Activated T-cell treated with anti-CD3 and anti-CD28 coated beads for 48 hours (primary cell): ENCODE results near the gene ZNF768.
"Not testable (repeated sequence)": the region's sequence is repeated elsewhere in the genome, so short reads cannot be mapped to it uniquely, and the experiment has no call there.

Experiments used
- DNase-seq: peaks from one replicate; pipeline ENCODE4 v3.0.0-alpha.2; 2020; ENCODE audit warnings: low read depth

The ZNF768 gene

DNA sequence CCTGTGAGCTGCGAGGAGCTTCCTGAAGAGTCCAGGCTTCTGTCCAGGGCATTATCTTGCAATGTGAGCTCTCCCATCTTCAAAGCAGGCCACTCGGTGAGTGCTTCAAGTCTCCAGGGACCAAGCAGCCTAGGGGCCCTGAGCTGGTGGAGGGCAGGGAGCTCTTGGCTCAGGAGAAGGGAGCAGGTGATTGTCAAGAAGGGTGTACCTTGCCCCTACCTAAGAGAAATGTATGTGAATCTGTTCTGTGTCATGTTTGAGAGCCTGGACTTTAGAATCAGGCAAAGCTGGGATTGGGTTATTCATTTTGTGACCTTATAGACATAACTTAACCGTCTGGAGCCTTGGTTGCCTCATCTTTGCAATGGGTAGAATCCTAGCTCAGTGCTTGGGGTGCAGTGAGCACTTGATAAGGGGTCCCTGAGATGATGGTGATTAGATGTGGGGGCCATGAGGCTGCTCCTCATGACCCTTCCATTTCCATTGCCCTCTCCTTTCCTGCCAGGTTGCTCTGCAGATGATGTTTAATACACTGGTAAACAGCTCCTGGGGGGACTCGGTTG, 15.9 kb downstream of the ZNF768 start:
- DNase-seq, result no peak

DNA sequence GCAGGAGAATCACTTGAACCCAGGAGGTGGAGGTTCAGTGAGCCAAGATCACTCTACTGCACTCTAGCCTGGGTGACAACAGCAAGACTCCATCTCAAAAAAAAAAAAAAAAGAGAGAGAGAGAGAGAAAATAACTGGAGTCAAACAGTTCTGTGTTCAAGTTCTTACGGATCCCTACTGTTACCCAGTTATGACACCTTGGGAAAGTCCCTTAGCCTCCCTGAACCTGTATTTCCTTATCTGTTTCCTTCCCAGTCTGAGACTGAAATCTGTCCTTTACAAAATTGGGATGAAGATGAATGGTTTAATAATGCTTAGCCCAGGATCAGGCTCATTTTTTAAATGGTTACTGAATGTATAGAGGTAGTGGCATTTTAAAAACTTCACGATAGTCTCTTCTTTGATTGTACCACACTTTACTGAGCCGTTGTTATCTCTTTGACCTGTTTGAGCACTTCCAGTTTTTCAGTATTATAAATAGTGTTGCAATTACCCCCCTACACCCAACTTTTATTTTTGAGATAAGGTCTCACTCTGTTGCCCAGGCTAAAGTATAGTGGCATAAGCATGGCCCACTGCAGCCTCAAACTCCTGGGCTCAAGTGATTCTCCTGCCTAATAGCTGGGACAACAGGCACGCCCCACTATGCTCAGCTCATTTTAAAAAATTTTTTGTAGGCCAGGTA, 17.1 kb downstream of the ZNF768 start:
- no peak for DNase-seq

DNA sequence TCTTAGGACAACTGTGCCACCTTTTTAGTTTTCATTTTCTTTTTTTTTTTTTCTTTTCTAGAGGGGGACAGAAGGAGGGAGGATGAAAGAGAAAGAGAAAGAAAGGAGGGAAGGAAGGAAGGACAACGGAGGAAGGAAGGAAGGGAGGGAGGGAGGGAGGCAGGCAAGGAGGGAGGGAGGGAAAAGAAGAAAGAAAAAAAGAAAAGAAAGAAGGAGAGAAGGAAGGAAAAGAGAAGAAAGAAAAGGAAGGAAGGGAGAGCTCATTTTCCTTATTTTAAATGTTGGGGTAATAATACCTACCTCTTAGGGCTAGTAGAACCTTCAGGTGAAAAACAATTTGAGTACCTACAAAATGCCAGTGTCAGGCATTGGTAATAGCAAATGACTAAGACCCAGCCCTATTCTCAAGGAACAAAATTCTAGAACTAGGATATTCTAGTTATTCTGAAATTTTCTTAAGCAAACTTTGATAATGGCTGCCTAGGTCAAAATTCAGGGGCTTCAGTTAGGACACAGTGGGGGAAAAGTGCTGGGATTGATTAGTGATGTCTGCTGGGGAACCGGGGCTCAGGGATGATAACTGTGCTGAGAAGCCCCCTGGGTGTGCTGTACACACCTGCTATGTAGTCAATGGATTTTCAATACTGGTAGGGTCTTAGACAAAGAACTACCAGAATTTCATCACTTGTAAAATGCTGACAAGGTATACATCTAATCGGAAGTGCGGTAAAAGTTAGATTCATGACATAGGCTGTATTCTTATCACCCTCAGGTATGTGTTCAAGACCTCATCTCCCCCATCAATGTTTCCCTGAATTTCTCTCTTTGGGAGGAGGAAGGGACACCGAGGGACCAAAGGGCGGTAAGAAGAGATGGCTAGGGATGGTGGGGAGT, 22.7 kb downstream of the ZNF768 start:
- no peak for DNase-seq

DNA sequence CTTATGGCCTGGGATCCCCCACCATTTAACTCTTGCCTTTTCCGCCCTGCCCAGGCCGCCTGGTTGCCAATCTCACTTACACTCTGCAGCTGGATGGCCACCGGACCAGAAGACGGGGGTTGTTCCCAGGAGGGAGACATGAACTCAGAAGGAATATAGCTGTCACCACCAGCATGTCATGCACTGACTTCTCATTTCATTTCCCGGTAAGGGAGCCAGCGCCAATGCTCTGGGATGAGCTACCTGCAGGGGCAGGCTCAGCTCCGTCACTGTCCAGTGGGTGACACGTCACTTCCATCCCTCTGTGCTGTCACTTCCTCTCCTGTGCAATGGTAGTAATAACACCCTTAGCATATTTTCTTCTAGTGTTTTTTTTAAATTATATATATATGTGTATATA, 27.1 kb downstream of the ZNF768 start:
- no peak for DNase-seq

DNA sequence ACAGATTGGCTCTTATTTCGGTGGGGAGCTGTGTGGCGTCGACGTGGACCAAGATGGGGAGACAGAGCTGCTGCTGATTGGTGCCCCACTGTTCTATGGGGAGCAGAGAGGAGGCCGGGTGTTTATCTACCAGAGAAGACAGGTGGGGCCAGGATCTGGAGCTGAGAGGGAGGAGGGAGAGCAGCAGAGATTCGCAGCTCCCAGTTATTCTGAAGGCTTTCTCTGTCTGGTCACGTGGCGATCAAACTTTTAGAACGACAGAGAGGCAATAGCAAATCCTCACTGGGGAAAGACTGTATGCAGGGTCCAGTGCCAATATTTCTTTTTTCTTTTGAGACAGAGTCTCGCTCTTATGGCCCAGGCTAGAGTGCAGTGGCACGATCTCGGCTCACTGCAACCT, 31.7 kb downstream of the ZNF768 start:
- DNase-seq, result no peak

DNA sequence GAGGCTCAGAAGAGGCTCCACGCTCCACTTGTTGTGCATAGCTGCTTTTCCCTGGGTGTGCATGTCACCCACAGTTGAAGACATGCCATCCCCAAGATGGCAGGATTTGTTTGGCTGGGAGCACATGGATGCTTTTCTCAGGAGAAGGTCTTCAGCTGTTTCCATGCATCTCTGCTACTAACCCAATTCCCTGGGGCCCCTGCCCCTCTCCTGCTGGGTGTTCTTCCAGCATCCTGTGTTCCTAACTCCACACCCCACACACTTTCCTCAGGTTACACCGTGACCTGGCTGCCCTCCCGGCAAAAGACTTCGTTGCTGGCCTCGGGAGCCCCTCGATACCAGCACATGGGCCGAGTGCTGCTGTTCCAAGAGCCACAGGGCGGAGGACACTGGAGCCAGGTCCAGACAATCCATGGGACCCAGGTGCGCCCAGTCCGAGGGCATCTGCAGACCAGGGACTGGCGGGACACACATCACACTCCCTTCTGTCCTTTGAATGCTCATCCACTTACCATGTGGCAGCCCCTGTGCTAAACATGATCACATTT, 32.4 kb downstream of the ZNF768 start:
- DNase-seq, result no peak

DNA sequence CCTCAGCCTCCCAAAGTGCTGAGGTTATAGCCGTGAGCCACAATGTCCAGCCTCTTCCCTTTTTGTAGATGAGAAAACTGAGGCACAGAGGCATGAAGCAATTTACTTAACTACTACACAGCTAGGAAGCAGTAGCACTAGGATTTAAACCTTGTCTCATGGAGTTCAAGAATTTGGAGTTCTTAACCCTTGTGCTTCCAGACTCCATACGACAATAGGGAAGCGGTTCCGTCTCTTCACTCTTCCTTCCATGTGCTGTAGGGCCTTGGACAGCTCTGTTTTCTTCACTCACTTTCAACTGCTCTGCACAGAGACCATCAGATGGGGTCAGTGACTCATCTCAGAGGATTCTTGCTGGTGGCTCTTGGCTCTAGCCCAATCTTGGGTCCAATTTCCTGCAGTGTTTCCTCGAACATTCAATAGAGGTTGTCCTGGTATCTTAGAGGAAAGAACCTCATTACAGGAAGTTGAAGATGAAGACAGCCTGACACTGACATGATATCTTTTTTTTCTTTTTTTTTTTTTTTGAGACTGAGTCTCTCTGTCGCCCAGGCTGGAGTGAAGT, 34.5 kb downstream of the ZNF768 start:
- no peak for DNase-seq

DNA sequence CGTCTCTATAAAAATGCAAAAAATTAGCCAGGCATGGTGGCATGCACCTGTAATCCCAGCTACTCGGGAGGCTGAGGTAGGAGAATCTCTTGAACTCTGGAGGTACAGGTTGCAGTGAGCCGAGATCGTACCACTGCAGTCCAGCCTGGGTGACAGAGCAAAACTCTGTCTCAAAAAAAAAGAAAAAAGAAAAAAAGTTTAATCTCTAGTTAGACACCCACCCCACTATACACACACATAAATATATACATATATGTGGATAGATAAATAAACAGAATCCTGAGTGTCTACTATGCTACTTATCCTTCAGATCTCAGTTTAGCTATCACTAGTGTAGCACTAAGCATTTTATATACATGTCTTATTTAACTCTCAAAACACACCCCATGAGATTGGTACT, 35.1 kb downstream of the ZNF768 start:
- no peak for DNase-seq

DNA sequence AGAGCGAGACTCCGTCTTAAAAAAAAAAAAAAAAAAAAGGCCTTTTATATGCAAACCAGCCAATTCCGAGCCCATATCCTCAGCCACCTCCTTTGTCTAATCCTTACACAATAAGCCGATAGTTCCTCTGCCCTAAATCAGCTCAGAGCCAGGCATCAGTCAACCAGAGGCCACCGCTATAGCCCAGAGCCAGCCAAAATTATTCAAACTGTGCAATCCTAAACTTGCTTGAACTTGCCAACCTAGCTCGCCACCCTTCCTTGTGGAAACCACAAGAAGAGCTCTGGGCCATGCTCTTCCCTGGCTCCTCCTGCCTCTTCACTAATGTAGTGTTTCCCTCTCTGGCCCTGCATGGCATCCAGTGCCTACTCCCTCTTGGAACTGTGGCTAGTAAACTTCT, 36.2 kb downstream of the ZNF768 start:
- DNase-seq, result no peak

DNA sequence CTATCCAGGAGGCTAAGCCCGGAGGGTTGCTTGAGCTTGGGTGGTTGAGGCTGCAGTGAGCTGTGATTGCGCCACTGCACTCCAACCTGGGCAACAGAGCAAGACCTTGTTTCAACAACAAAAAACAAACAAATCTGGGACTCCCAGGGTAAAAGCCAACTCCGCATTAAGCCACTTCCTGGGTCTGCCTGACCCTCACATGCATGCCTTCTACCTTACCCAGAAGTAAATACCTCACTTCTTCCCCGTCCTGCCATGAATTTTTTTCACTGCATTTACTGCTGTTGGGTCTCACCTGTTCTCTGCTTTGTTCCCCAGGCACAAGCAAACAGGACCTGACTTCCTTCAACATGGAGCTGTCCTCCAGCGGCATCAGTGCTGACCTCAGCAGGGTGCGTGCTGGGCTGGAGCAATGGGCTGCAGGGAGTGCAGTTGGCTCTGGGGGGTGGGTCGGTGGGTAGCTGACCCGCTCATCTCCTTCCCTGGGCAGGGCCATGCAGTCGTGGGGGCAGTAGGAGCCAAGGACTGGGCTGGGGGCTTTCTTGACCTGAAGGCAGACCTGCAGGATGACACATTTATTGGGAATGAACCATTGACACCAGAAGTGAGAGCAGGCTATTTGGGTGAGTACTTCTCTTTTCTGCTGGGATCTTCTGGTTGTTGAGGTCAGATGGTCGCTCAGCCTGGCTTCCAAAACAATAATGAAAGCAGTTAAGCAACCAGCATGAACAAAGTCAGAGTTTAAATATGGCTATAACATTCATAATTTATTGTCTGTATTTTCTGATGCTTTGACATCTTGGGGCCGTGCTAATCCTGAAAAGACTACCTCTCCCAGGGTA, 37.4 kb downstream of the ZNF768 start:
- no peak for DNase-seq

DNA sequence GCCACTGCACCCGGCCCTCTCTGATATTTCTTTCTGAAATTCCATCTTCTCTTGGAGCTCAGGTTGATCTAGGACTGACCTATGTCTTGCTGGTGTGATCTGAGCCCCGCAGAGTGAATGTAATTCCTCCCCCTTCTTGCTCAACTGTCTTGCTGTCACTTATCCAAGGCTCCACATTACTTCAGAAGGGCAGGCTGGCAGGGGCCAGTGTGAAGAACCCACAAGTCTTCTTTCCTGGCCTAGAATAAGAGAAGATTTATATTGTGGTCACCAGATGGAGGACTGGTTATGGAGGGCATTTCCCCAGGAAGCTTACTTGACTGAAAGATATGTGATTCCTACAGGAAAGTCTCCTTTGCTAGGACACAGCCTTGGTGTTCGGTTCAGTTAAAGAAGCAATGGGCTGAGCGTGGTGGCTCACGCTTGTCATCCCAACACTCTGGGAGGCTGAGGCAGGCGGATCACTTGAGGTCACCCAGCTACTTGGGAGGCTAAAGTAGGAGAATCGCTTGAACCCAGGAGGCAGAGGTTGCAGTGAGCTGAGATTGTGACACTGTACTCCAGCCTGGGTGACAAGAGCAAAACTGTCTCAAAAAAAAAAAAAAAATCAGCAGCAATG, 40.4 kb downstream of the ZNF768 start:
- DNase-seq, result no peak

DNA sequence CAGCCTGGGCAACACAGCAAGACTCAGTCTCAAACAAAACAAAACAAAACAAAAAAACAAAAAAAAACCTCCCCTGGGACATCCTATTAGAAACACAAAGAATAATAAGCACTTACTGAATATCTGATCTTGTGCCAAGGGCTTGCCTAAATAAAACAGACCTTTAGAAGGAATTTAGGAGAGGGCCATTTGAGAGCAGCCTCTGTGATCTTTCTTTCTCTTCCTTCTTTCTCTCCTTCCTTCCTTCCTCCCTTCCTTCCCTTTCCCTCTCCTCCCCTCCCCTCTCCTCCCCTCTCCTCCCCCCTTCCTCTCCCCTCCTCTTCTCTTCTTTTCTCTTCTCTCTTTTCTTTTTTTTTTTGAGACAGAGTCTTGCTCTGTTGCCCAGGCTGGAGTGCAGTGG, 41.5 kb downstream of the ZNF768 start:
- DNase-seq, result no peak

DNA sequence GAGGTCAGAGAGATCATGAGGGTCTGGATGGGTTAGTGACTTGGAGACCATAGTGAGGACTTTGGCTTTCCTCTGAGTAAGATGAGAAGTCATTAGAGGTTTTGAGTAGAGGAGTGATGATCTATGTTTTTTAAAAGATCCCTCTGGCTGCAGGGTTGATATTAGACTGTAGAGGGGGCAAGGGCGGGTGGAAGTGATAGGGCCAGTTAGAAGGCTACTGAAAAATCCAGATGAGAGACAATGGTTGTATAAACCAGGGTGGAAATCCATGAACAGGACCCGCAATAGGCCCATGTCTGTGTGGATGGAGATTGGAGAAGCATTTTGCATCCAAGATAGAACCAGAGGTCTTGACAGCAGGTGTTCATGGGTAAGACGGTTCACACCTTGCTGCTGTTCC, 44.0 kb downstream of the ZNF768 start:
- no peak for DNase-seq

DNA sequence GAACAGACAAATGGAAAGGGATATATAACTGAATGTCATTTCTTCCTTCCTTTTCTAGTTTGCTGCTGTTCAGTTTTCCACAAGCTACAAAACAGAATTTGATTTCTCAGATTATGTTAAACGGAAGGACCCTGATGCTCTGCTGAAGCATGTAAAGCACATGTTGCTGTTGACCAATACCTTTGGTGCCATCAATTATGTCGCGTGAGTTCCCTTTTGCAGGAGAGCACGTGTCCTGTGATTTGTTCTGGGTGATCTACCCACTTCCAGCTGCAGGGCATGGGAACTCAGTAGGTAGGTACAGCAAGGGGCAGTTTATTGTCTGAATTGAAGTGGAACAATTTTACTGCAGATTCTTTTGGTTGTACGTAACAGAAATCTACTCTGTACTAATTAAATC, 45.0 kb downstream of the ZNF768 start:
- DNase-seq, result no peak

DNA sequence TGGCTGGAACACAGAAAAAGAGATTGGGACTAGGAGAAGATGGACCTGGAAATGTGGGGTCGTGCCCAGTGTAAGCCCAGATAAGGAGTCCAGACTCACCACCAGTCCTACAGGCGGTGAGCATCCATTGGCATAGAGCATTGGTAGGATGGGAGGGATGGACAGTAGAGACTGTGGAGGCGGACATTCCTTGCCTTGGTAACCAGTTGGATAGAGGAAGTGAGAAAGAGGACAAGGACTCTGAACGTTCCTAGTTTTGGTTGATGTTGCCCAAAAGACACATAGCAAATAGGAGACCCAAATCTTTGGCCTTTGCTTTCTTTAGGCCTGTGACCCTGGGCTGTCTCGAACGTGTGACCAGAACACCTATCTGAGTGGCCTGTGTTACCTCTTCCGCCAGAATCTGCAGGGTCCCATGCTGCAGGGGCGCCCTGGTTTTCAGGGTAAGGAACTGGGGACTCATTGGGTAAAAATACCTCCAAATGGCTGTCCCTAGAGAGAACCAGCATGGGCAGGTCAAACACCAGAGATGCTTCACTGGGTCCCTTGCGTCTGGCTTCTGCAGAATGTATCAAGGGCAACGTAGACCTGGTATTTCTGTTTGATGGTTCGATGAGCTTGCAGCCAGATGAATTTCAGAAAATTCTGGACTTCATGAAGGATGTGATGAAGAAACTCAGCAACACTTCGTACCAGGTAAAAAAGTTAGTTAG, 47.4 kb downstream of the ZNF768 start:
- no peak for DNase-seq

DNA sequence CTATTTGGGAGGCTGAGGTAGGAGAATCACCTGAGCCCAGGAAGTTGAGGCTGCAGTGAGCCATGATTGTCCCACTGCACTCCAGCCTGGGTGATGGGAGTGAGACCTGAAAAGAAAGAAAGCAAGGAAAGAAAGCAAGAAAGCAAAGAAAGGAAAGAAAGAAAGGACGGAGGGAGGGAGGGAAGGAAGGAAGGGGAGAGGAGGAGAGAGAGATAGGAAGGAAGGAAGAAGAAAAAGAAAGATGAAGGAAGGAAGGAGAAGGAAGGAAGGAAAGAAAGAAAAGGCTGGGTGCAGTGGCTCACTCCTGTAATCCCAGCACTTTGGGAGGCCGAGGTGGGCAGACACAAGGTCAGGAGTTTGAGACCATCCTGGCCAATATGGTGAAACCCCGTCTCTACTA, 48.6 kb downstream of the ZNF768 start:
- not testable (repeated sequence) for DNase-seq

DNA sequence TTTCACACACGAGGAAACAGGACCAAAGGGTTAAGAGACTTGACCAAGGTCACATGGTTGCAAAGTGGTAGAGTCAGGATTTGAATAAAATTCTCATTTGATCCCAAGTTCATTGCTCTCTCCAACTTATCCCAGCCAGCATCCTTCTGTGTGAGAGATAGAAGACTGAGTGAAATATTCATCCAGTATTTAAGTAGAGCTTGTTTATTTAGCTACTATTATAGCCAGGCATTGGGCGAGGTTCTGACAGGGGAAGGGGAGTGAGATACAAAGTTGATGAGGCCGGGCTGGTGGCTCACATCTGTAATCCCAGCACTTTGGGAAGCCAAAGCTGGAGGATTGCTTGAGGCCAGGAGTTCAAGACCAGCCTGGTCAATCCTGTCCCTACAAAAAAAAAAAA, 49.4 kb downstream of the ZNF768 start:
- DNase-seq, result no peak

DNA sequence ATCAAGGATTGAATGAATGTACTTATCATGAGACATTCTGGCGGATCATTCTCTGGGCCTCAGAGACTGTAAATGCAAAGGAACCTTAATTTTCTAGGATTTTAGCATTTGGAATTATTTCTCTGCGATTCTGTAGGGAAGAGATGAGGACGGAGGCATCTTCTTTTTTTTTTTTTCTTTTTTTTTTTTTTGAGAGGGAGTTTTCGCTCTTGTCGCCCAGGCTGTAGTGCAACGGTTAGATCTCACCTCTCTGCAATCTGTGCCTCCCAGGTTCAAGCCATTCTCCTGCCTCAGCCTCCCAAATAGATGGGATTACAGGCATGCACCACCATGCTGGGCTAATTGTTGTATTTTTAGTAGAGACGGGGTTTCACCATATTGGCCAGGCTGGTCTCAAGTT, 51.7 kb downstream of the ZNF768 start:
- DNase-seq, result no peak

DNA sequence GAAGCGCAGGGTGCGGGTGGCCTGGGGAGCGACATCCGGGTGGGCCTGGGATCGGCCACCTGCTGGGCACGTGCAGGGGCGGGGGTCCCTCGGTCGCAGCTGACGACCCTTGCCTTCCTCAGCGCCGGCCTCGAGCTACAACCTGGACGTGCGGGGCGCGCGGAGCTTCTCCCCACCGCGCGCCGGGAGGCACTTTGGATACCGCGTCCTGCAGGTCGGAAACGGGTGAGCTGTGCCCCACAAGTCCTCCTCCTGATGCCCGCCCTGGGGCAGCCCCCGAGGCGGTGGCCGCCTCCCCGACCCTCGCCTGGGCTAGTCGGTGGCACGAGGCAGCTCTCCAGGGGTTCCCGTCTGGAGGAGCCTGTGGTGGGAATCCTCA, 52.3 kb downstream of the ZNF768 start:
- DNase-seq, result no peak
